ENCODE data around the gene RNF41. TPM values are rescaled to one million over a fixed set of nuclear protein-coding genes. Genes with fewer than 3 reads are reported as not detected.

The RNF41 gene
- total RNA-seq, 4 donors from 2014 or later, result 64.4 to 165 (median 109) TPM

GRCh38 chr12:56242986-56243385 is 21.3 kb upstream of the RNF41 start:
- intact Hi-C loops (cut with DNase I), result no loop called here
- Histone ChIP-seq H3K27me3 (no peaks in the 10 kb centered on the region), H3K27ac (replicated peaks in 1 of 4) (no peak overlapping the region), H3K9me3 (no peaks in the 10 kb centered on the region), H3K36me3 (peaks cover 71 to 100% (median 99%) of the 10 kb centered on the region in 4 donors), H3K4me3 (no peak overlapping the region), H3K4me1 (peaks cover 0 to 3% (median 0%) of the 10 kb centered on the region in 4 donors)
- DNase-seq (ENCODE audit: extremely low spot score), result no peak
- WGBS, result 92% methylated on average over 12 of the region's 13 CpGs
- TF ChIP-seq EP300 (IDR thresholded peaks at IDR 0.05), result no peak
- TF ChIP-seq POLR2AphosphoS5 (IDR thresholded peaks at IDR 0.05), result no peak
- TF ChIP-seq, protein P1, sequence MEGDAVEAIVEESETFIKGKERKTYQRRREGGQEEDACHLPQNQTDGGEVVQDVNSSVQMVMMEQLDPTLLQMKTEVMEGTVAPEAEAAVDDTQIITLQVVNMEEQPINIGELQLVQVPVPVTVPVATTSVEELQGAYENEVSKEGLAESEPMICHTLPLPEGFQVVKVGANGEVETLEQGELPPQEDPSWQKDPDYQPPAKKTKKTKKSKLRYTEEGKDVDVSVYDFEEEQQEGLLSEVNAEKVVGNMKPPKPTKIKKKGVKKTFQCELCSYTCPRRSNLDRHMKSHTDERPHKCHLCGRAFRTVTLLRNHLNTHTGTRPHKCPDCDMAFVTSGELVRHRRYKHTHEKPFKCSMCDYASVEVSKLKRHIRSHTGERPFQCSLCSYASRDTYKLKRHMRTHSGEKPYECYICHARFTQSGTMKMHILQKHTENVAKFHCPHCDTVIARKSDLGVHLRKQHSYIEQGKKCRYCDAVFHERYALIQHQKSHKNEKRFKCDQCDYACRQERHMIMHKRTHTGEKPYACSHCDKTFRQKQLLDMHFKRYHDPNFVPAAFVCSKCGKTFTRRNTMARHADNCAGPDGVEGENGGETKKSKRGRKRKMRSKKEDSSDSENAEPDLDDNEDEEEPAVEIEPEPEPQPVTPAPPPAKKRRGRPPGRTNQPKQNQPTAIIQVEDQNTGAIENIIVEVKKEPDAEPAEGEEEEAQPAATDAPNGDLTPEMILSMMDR (IDR thresholded peaks at IDR 0.05), result no peak
- TF ChIP-seq POLR2A (IDR thresholded peaks at IDR 0.05; ENCODE audit: low read depth), result no peak

DNA sequence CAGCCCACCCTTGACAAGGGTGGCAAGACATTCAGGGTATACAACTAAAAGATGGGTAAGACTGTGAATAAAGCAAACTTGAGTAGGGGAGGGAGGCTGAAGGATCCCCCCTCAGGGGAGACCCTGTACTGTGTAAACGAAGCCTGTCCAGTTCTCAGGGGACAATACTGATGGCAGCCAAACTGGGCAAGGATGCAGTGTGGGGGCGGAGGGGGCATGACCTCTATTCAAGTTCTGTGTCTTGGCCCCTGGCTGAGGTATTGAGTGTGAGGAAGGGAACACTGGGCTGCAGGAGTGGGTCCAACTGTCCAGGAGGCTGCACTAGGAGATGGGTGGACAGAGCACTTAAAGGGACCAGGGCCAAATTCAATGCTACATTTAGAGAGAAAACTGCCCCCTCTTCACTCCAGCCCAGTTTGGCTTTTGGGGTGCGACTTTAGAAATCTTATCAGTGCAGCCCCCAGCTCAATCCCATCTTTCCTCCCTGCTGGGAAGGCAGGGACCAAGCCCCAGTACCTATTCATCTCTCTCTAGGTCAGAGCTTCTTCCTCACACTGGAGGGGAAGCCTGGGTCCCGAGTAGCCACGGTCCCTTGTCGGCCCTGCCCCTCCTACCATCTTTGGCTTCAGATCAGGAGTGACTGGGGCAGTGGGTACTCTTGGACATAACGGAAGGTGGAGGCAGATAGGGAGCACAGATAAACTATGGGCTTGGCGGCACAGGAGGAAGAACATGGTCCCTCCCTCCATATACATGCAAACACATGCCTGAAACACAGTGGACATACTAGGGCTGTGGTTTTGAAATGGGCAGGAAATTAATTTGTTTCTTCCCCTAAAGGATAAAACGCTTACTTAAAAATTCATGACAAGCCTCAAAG is 19.9 kb upstream of the RNF41 start:
- Histone ChIP-seq H3K9me3 (no peaks in the 10 kb centered on the region), H3K36me3 (peaks cover 58 to 100% (median 90%) of the 10 kb centered on the region in 4 donors), H3K27ac (replicated peaks in 1 of 4) (no peak overlapping the region), H3K4me3 (no peak overlapping the region), H3K4me1 (peaks cover 0 to 3% (median 0%) of the 10 kb centered on the region in 4 donors), H3K27me3 (no peaks in the 10 kb centered on the region)
- TF ChIP-seq EP300 (IDR thresholded peaks at IDR 0.05) (no peak), POLR2A (IDR thresholded peaks at IDR 0.05; ENCODE audit: low read depth) (no peak), POLR2AphosphoS5 (IDR thresholded peaks at IDR 0.05) (no peak)
- TF ChIP-seq, protein P1 (IDR thresholded peaks at IDR 0.05), result no peak
- no peak for DNase-seq (ENCODE audit: extremely low spot score)
- WGBS, result 75% methylated on average over 9 of the region's 9 CpGs
- intact Hi-C loops (cut with DNase I), result no loop called here

DNA sequence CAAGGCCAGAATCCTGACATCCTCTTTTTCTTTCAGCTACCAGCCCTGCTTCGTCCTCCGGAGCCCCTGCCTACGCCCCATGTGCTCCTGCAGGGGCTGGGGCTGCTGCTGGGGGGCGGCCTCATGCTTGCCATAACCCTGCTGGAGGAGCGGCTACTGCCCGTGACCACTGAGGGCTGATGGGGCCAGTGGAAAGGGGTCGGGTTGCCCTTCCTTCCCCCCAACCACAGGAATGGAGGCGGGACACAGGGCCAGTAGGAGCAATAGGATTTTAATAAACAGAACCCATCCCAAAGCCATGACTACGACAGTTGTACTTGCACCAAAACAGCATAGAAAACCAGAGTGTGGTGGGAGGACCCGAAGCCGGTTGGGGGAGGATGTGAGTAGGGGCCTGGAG is 15.8 kb upstream of the RNF41 start:
- Histone ChIP-seq H3K4me1 (no peaks in the 10 kb centered on the region), H3K27me3 (no peaks in the 10 kb centered on the region), H3K4me3 (no peak overlapping the region), H3K27ac (replicated peaks in 1 of 4) (no peak overlapping the region), H3K36me3 (peaks cover 17 to 62% (median 54%) of the 10 kb centered on the region in 4 donors), H3K9me3 (no peaks in the 10 kb centered on the region)
- TF ChIP-seq EP300 (IDR thresholded peaks at IDR 0.05) (no peak), POLR2A (IDR thresholded peaks at IDR 0.05; ENCODE audit: low read depth) (no peak), POLR2AphosphoS5 (IDR thresholded peaks at IDR 0.05) (no peak)
- TF ChIP-seq, protein P1 (IDR thresholded peaks at IDR 0.05), result no peak
- intact Hi-C loops (cut with DNase I), result no loop called here
- no peak for DNase-seq (ENCODE audit: extremely low spot score)
- WGBS, result 59% methylated on average over 7 of the region's 11 CpGs

DNA sequence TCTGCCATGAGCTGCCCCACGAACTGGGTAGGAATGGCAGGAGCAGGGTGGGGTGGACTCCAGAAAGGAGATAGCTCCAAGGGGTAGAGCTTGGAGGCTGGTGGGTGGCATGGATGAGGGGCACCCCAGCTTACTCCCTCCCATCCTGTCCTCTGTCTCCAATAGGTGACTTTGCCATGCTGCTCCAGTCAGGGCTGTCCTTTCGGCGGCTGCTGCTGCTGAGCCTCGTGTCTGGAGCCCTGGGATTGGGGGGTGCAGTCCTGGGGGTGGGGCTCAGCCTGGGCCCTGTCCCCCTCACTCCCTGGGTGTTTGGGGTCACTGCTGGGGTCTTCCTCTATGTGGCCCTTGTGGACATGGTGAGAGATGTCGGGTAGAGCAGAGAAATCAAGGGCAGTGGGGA is 15.3 kb upstream of the RNF41 start:
- intact Hi-C loops (cut with DNase I), result no loop called here
- DNase-seq (ENCODE audit: extremely low spot score), result no peak
- Histone ChIP-seq H3K36me3 (peaks cover 12 to 57% (median 49%) of the 10 kb centered on the region in 4 donors), H3K9me3 (no peaks in the 10 kb centered on the region), H3K27me3 (no peaks in the 10 kb centered on the region), H3K4me1 (no peaks in the 10 kb centered on the region), H3K27ac (replicated peaks in 1 of 4) (no peak overlapping the region), H3K4me3 (no peak overlapping the region)
- WGBS, result 86% methylated on average over 2 of the region's 5 CpGs
- TF ChIP-seq POLR2AphosphoS5 (IDR thresholded peaks at IDR 0.05) (no peak), POLR2A (IDR thresholded peaks at IDR 0.05; ENCODE audit: low read depth) (no peak), EP300 (IDR thresholded peaks at IDR 0.05) (no peak)
- TF ChIP-seq, protein P1 (IDR thresholded peaks at IDR 0.05), result no peak
